ENCODE results near the gene ACTL8.

Gene ACTL8

DNA sequence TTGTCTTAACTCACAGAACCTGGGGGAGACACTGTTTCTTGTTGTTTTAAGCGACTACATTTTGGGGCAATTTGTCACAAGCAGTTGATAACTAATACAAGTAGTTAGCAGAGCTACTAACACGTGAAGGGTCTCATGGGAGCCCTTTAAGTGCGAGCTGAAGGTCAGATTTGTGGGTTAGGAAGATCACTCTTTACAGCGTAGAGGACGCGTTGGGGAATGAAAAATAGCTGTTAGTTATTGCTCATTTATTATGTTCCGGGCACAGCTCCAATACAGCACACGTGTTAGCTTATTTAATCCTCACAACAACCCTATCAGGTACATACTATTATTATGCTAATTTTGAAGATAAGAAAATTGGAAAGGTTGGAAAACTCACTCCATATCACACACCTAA, 95.9 kb downstream of the ACTL8 start:
- no peak for DNase-seq

DNA sequence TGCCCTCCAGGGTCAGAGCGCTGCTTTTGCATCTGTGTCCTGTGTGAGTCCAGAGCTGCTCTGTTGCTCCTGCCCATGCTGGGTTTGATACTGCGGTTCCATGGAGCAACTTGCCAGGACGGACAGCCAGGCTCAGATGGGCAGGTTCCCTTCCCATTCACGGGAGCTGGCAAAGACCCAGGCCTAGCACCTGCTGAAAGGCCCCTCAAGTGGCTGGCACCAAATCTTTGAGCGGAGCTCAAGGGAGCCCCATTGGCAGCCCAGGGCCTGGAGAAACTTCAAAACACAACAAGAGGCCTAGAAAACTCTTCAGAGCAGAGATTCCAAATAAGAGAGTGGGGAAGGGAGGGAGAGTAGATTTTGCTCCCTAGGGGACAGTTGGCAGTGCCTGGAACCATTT, 97.2 kb downstream of the ACTL8 start:
- DNase-seq = no peak

DNA sequence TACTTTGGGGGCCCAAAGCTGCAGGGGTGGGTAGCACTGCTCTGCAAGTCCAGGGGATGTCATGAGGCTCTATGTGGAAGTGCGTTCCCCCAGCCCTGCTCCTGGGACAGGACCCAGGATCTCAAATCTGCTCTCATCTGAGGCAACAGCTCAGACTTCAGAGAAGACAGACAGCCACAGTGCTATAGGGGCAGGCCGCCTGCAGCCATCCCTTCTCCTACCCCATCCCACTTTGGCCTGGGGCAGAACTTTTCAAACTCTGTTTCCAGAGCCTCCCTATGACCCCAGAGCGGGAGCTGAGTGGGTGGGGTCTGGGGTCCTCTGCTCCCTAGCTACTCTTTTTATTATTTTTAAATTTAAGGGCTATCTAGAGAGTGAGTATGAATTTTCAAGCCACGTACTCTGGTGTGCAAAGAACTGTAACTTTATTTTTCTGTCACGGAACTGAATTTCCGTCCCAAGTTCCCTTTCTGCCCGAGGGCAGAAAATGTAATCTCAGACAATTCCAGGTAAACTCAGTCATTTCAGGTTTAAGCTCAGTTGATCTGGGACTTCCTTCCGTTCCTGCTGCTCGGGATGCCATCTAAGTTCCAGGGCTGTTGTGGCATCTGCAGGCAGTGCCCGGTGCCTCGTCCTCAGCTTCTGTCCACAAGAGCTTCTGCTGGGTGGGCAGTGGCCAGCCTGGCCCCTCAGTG, 98.3 kb downstream of the ACTL8 start:
- no peak for DNase-seq

DNA sequence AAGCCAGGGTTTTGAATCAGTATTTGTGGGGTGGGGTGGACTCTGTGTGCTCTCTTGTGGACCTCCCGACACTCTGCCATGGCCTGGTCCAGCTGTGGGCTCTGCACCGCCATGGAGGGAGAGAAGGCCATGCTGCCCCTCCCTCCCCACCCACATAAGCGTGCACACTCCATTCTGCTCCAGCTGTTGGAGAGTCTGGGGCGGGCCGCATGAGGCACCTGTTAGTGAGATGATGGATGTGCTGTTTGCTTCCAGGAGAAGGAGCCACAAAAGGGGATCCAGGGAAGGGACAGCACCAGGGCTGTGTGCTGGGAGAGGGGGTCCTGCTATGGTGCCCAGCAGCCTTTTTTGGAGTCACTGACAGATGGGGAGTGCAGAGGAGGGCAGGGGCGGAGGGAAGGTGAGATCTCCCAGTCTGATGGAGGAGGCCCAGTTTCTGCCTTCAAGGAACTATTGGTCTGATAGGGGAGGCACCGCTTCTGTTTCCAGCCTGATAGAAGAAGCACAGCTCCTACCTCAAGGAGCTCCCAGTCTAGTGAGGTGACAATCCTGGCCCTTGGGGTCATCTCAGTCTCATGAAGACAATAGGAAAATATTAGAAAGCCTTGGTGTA, 101.5 kb downstream of the ACTL8 start:
- DNase-seq = no peak

DNA sequence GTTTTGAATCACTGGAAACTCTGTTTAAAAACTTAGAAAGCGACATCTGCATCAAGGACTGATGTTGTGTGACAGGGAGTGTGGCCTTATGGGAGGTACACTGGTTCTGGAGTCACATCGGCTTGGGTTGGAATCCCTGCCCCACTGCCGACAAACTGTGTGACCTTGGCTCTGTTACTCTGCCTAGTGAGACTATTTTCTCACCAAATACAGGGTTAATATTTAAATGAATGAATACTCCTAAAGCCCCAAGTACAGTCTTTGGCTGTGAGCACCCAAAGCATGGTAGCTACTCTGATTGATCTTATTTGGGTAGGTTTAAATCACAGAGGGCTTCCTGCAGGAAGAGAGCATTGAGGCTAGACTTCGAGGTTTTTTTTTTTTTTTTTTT, 102.0 kb downstream of the ACTL8 start:
- no peak for DNase-seq

DNA sequence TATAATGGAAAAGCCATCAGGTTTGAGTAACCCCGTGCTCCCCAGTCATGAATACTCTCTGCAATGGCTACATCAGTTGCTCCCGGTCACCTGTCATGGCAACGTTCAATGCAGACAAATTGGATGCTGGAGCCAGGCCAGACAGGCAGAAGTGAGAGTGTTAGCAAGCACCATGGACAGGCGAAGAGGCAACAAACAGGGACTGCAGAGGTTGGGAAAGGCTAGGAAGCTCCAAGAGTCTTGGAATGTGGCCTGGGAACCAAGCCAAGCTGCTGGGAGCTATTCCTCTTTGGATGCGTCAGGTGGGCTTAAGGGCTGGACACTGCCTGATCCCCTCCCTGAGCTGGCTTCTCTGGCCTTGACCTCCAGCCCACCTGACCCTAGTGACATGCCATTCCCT, 102.9 kb downstream of the ACTL8 start:
- no peak for DNase-seq

DNA sequence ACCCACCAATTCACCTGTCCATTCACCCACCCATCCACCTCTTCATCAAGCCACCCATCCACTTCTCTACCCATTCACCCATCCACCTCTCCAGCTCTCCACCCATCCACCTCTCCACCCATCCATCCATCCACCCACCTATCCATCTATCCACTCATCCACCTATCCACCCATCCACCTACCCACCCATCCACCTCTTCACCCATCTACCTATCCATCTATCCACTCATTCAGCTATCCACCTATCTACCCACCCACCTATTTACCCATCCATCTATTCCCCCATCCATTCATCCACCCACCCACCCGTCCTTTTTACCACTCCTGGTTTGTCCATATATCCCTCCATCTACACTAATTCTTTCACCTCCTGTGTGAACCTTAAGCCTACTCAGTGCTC, 105.7 kb downstream of the ACTL8 start:
- DNase-seq = no peak

DNA sequence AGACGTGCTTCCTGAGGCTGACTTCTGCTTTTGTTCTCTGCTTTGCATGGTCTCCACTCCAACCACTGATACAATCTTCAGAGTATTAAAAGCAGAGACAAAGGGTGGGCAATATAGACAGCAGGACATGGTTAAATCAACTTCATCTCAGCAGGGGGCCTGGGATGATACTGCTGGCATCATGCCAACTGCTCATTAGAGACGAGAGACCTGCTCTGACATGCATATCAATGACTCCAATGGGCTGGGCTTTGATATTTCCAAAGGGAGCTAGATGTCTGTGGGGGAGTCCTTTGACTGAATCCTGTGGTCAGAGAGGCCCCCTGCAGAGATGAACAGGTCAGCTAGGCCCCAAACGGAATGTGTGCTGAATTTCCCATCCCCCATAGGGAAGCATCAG, 106.6 kb downstream of the ACTL8 start:
- DNase-seq = no peak

DNA sequence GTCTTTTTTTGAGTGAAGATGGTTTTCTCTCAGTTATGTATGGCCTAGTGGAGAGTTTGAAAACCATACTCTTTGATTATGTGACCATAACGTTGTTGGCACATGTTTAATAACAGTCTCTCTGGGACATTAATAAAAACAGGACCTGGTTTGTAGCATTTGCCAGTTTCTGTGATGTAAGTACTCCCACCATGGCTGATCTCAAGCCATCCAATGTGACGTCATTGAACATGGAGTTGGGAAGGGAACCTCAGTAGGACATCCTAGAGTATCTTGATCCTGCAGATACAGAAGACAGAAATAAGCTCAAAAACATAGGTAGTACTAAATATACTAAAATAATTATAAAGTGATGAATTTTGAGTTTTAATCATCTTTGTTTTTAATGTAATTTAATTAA, 107.0 kb downstream of the ACTL8 start:
- DNase-seq = no peak

DNA sequence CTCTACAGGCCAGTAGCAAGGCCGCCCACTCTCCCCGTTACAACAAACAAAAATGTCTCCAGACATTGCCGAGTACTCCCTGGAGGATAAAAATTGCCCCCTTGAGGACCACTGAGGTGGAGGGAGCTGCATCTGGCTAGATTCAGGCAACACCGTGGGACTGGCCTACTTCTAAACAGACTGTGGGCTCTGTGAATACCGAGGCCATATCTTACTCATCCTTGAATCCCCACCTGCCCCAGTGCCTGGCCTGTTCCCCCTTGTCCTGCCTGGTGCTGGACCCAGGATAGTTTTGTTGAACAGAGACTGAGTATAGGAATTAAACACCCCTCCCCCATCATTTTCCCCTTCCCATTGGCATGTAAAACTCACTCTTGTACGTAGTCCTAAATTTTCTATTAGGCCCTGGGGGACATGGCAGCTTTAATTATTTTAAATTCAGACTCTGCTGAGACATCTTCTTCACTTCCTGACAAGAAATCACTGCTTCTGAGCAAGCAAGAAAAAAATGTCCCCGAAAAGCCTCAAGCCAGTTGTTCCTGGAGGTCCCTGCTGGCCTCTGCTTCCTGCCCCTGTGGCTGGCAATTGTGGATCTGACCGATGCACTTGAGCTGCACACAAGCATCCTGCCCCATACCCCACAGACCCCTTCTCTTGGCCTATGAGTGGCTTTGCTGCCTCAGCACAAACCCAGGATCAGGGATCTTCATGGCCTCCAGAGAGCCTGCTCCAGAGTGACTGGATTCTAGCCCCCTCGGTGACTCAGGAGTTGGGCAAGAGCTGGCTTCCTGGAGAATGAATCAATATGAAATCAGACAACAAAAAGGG, 111.0 kb downstream of the ACTL8 start:
- DNase-seq = no peak

DNA sequence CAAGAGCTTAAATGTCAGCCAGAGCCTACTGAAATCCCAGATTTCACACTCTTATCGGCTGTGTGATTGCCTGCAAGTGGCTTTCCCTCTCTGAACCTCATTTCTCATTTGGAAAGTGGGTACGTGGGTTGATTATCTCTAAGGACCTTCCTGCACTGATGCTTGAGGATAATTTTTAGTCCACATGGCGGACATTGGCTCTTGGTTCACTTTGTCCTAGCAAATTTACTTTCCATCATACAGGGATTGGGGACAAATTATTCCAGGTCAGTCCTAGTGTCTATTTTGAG, 111.6 kb downstream of the ACTL8 start:
- no peak for DNase-seq

DNA sequence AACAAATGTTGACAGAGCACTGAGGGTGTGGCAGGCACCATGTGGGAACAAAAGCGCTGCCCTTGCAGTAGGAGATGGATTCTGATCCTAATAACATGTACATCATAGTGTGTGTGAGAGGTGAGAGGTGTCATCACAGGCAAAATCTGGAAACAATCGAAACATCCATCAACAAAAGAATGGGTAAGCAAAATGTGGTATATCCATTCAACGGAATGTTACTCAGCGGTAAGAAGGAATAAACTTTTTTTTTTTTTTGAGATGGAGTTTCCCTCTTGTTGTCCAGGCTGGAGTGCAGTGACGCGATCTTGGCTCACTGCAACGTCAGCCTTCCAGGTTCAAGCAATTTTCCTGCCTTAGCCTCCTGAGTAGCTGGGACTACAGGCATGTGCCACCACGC, 112.3 kb downstream of the ACTL8 start:
- no peak for DNase-seq

DNA sequence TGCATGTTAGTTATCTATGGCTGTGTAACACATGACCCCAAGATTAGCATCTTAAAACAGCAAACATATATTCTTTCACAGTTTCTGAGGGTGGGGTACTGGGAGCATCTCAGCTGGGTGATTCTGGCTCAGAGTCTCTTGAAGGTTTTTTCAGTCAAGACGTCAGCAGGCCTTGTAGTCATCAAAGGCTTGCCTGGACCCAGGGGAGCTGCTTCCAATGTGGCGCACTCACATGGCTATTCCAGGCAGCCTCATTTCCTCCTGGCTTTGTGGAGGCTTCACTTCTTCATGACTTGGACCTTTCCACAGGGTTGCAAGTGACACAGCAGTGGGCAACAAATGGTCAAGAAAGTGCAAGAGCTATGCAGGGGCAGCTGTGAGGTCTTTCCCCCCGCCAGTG, 114.7 kb downstream of the ACTL8 start:
- no peak for DNase-seq

DNA sequence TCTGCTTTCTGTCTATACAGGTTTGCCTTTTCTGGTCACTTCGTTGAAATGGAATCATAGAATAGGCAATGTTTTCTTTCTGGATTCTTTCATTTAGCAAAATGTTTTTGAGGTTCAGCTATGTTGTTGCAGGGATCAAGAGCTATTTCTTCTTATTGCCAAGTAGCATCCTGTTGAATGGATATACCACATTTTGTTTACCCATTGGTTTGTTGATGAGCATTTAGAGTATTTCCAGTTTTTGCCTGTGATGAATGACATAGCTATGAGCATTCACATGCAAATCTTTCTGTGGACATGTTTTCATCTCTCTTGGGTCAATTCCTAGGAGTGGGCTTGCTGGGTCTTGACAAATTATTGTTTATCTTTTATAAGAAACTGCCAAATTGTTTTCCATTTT, 115.5 kb downstream of the ACTL8 start:
- DNase-seq = no peak

DNA sequence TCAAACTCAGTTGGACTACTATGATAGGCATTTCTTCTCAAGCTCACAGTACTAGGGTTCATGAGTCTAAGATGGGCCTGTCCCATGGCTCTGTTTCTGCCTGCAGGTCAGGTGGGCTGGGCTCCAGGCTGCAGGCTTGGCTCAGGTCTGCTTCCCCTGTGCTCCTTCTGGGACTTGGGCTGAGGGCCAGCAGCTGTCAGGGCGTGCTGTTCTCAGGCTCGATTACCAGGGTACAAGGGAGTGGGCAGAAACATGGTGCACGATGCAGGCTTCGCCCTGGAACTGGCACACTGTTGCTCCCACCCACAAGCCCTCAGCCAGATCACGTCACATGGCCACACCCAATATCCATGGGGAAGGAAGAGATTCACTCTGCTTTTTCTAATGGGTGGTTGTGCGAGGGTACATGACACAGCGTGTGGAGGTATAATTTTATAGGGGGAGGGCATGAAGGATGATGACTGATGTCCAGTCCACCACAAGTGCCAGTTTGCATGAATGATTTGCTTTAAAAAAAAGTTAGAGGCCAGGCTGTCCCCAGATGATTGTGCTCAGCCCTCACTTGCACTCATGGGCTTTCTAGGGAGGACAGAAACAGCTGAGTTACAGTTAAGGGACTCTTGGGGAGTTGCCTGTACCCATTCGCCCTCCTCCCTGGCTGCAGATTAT, 118.0 kb downstream of the ACTL8 start:
- no peak for DNase-seq

DNA sequence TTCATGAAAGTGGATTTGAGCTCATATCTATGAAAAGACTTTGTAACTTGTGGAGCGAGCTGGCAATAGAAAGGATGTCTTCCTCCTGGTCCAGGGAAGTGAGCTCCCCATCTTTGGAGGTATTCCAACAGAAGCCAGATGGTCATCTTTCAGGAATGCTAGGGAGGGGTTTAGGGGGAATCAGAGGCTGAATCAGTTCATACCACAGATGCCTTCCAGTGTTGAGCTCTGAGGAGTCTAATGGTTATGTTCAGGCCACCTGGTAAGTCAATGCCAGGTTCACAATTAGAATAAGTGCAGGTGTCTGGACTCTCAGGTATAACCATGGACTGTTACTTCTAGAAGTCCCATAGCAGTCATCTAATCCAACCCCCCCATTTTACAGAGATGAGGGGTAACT, 119.1 kb downstream of the ACTL8 start:
- DNase-seq = no peak

DNA sequence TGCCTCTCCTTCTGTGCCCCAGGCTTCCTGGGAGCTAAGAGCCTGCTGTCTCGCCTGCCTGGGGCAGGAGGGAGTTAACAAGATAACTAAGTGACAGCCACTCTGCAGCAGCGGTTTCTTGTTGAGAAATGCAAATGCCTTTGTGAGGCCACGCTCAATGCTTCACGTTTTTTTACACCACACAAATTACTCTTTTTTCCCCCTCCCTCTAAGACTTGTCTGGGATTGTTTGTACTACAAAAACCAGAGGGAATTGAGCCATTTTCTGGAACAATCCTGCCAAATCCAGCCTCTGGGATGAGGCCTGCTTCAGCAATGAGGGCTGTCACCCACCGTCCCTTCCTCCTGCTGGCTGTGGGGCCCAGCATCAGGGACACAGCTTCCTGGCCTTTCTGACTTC, 119.6 kb downstream of the ACTL8 start:
- DNase-seq = no peak

DNA sequence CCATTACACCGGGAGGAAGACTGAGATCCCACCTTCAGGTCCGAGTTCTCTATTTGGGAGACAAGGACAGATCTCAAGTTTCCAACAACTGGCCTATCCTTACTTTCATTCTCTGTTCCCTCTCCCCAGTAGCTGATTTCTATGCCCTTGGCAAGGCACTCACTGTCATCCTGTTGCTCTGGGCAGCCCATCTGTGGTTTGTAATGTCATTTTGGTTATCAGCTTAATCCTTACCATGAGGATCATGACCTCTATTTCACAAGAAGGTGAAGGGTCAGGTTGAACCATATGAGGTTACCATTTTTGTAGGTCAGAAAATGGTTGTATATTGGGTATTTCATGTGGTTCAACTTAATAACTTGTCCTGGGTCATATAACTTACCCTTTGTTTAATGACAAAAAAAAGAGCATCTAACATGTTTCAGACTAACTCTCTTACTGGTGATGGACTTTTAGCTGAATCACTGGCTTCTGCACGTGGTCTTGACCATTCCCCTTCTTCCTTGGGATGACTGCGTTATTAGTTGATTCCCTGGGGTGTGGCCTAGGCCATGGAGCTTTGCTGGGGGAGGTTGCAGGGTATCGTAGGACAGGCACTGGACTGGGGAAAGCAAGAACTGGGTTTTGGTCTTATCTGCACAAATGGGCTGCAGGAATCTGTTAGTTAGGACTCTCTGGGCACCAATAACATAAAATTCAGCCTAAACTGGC, 120.2 kb downstream of the ACTL8 start:
- no peak for DNase-seq

DNA sequence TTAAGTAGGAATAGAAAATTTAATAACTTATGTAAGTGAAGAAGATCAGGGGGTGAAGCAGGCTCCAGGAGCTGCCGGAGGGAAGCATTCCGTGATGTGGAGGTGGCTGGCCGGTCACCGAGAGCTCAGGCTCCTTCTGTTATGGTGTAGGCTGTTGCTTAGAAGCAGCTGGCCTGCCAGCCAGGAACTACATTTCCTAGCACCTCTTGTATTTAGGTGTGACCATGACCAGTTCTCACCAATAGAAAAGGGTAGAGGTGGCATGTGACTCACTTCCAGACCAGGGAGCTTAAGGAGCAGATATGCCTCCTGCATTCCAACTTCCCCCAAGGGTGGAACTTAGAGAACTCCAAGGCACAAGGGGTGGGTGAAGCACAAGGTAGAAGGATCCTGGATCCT, 120.7 kb downstream of the ACTL8 start:
- DNase-seq = no peak
